ENCODE data around the gene PRKCE. TPM values are rescaled to one million over a fixed set of nuclear protein-coding genes. Genes with fewer than 3 reads are reported as not detected.

PRKCE gene
- polyA plus RNA-seq, 1 experiment: 16.7 TPM

GRCh38 chr2:45670646-45671045, 19.2 kb downstream of the PRKCE start:
- ChIA-PET POLR2A (no interaction called here), CTCF (no interaction called here)
- no peak overlapping the region for H3K27ac ChIP-seq (ENCODE audit: low read depth, low read length)
- no peaks in the 10 kb centered on the region for H3K9me3 ChIP-seq (ENCODE audit: control insufficient read depth, insufficient read depth, low read length)
- TF ChIP-seq, protein P1, sequence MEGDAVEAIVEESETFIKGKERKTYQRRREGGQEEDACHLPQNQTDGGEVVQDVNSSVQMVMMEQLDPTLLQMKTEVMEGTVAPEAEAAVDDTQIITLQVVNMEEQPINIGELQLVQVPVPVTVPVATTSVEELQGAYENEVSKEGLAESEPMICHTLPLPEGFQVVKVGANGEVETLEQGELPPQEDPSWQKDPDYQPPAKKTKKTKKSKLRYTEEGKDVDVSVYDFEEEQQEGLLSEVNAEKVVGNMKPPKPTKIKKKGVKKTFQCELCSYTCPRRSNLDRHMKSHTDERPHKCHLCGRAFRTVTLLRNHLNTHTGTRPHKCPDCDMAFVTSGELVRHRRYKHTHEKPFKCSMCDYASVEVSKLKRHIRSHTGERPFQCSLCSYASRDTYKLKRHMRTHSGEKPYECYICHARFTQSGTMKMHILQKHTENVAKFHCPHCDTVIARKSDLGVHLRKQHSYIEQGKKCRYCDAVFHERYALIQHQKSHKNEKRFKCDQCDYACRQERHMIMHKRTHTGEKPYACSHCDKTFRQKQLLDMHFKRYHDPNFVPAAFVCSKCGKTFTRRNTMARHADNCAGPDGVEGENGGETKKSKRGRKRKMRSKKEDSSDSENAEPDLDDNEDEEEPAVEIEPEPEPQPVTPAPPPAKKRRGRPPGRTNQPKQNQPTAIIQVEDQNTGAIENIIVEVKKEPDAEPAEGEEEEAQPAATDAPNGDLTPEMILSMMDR (IDR thresholded peaks at IDR 0.05; ENCODE audit: low read depth, low read length): no peak
- no peaks in the 10 kb centered on the region for H3K27me3 ChIP-seq (ENCODE audit: control insufficient read depth, insufficient read depth, low read length)
- H3K4me3 ChIP-seq (ENCODE audit: low read depth, low read length): no peak overlapping the region
- no peak for DNase-seq (ENCODE audit: low read depth, low spot score)

- H3K27ac ChIP-seq (ENCODE audit: low read depth, low read length): no peak overlapping the region
- H3K9me3 ChIP-seq (ENCODE audit: control insufficient read depth, insufficient read depth, low read length): no peaks in the 10 kb centered on the region
- ChIA-PET CTCF (no interaction called here), POLR2A (no interaction called here)
- DNase-seq (ENCODE audit: low read depth, low spot score): no peak
- H3K4me3 ChIP-seq (ENCODE audit: low read depth, low read length): no peak overlapping the region
- TF ChIP-seq, protein P1 (IDR thresholded peaks at IDR 0.05; ENCODE audit: low read depth, low read length): no peak
- H3K27me3 ChIP-seq (ENCODE audit: control insufficient read depth, insufficient read depth, low read length): no peaks in the 10 kb centered on the region
Observed at GRCh38 chr2:45672138-45672537, 20.7 kb downstream of the PRKCE start.

DNA sequence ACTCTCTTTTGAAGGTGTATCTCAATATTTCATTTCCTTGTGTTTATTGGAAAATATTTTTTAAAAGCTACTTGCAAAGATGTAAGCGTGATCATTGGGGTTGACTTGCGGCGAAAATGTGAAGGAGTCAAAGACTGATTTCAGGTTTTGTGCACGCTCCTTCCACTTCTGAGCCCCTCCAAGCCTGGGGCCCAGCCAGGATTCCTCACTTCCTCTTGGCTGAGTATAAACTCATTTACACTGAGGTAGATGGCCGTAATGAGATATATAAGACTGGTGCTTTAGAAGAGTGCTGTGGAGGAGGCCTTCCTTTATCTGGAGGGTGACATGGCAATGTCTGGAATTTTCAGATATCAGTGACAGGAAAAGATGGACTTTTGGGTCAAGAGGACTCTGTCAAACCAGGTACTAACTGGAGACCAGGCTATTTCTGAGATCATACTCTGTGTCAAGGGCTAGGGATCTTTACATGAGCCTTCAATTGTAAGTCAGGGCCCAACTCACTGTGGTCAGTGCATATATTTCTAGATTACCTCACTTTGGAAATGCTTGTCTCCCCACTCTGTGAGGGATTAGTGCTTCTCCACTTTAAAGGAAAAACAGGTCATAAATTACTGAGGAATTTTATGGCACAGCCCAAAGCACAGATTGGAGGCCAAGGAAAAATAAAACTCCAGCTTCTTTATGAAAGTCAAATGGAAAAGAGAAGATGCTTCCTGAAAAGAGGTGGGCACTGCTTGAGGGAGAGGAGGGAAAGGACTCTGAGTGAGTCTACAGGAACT, 22.8 kb downstream of the PRKCE start:
- CTCF ChIA-PET: no interaction called here
- H3K9me3 ChIP-seq (ENCODE audit: control insufficient read depth, insufficient read depth, low read length): no peaks in the 10 kb centered on the region
- H3K4me3 ChIP-seq (ENCODE audit: low read depth, low read length): no peak overlapping the region
- H3K27me3 ChIP-seq (ENCODE audit: control insufficient read depth, insufficient read depth, low read length): no peaks in the 10 kb centered on the region
- no peak overlapping the region for H3K27ac ChIP-seq (ENCODE audit: low read depth, low read length)
- no peak for DNase-seq (ENCODE audit: low read depth, low spot score)
- TF ChIP-seq, protein P1 (IDR thresholded peaks at IDR 0.05; ENCODE audit: low read depth, low read length): no peak
- POLR2A ChIA-PET: no interaction called here

- ChIA-PET CTCF (no interaction called here), POLR2A (no interaction called here)
- TF ChIP-seq, protein P1 (IDR thresholded peaks at IDR 0.05; ENCODE audit: low read depth, low read length): no peak
- Histone ChIP-seq H3K27me3 (ENCODE audit: control insufficient read depth, insufficient read depth, low read length) (no peaks in the 10 kb centered on the region), H3K27ac (ENCODE audit: low read depth, low read length) (no peak overlapping the region), H3K4me3 (ENCODE audit: low read depth, low read length) (no peak overlapping the region), H3K9me3 (ENCODE audit: control insufficient read depth, insufficient read depth, low read length) (no peaks in the 10 kb centered on the region)
- no peak for DNase-seq (ENCODE audit: low read depth, low spot score)
Observed at GRCh38 chr2:45675263-45675812, 23.9 kb downstream of the PRKCE start.

- no peak overlapping the region for H3K4me3 ChIP-seq (ENCODE audit: low read depth, low read length)
- H3K9me3 ChIP-seq (ENCODE audit: control insufficient read depth, insufficient read depth, low read length): no peaks in the 10 kb centered on the region
- TF ChIP-seq, protein P1 (IDR thresholded peaks at IDR 0.05; ENCODE audit: low read depth, low read length): no peak
- CTCF ChIA-PET: no interaction called here
- DNase-seq (ENCODE audit: low read depth, low spot score): no peak
- POLR2A ChIA-PET: no interaction called here
- H3K27ac ChIP-seq (ENCODE audit: low read depth, low read length): no peak overlapping the region
- H3K27me3 ChIP-seq (ENCODE audit: control insufficient read depth, insufficient read depth, low read length): no peaks in the 10 kb centered on the region
Observed at GRCh38 chr2:45676088-45676487, 24.6 kb downstream of the PRKCE start.
